Upper lobe of left lung (tissue), 4 donors: ENCODE data around the gene VRK2.

Experiments
- POLR2AphosphoS5 ChIP-seq, 2 donors: sonication (generic); formaldehyde crosslinking; IDR thresholded peaks; one replicate each; pipeline ENCODE4 v1.5.1; 2017; ENCODE audit warnings: antibody characterized with exemption in 2 of 2
- TF ChIP-seq, protein P1 (sequence below), 6 experiments: fragments of 450-650 bp in 4 of 6; fragments of 200-600 bp in 2 of 6; sonication (generic) in 2 of 6; IDR thresholded peaks; one replicate each; pipeline ENCODE4 v1.5.1; 2016 to 2019; ENCODE audit warnings: antibody characterized with exemption in 6 of 6

DNA sequence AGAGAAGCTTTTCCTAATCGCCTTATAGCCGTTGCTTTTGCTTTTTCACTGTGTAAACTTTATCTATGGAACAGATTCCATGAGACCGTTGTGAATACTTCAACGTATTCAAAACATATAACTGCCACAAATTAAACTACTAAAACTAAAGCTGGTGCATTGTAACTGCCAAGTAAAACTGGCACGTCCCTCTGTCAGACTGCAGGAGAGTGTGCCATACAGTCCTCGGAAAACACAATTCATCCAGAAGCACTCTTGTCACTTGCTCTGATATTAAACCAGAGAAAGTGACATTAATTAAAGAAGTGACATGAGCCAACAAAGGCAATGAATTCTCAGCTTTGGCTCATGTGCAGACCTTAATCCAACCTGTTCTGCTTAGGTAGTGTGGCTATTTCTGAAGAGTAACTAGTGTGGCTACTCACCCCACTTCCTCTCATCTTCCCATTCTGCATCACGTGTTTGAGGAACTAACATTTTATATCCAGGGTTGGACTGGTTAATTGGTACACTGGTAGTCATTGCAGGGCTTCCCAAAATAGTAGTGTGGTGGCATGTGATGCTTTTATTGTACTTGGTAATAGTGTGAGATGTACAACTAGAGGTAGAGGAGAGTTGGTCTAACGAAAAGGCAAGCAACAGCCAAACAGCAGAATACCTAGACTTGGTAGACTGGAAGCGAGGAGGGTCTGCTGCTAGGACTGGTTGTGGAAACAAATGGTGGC is 9.7 kb downstream of the VRK2 start:
- TF ChIP-seq, protein P1, sequence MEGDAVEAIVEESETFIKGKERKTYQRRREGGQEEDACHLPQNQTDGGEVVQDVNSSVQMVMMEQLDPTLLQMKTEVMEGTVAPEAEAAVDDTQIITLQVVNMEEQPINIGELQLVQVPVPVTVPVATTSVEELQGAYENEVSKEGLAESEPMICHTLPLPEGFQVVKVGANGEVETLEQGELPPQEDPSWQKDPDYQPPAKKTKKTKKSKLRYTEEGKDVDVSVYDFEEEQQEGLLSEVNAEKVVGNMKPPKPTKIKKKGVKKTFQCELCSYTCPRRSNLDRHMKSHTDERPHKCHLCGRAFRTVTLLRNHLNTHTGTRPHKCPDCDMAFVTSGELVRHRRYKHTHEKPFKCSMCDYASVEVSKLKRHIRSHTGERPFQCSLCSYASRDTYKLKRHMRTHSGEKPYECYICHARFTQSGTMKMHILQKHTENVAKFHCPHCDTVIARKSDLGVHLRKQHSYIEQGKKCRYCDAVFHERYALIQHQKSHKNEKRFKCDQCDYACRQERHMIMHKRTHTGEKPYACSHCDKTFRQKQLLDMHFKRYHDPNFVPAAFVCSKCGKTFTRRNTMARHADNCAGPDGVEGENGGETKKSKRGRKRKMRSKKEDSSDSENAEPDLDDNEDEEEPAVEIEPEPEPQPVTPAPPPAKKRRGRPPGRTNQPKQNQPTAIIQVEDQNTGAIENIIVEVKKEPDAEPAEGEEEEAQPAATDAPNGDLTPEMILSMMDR (IDR thresholded peaks at IDR 0.05), result no peak
- TF ChIP-seq POLR2AphosphoS5 (IDR thresholded peaks at IDR 0.05), result no peak
